ENCODE measurements around the gene PDZD7.

DNA sequence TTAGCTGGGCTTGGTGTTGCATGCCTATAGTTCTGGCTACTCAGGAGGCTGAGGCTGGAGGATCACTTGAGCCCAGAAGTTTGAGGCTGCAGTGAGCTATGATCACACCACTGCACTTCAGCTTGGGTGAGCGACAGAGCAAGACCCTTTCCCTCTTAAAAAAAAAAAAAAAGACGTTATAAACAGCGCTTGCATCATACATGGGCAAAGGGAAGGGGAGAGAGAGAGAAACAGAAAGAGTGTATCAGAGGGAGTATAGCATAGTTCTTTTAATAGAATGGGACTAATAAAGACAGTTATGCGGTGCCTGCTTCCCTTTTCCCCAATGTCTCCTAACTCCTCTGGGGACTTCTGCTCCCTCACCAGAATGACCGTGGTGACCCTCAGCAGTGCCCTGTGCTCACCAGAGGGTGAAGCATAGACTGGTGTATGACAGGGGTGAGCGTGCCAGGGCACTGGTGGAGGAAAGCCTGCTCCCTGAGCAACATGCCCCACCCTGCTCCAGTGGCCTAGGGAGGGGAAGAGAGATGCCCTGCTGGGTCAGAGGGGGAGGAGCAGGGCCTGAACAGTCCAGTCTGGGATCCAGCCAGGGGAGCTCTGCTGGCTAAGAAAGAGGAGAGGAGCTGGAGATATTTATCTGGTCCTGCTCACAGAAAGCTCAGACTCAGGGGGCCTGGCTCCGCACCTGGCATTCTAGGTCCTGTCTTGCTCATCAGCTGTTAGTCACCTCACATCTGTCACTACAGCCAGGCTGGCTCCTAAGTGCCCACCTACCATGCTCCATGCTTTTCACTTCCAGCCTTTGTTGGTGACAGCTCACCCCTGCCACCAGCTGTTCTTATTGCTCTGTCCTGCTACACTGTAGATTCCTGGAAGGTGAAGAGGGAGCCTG, 2.2 kb downstream of the PDZD7 start:
- TF ChIP-seq, protein P1, sequence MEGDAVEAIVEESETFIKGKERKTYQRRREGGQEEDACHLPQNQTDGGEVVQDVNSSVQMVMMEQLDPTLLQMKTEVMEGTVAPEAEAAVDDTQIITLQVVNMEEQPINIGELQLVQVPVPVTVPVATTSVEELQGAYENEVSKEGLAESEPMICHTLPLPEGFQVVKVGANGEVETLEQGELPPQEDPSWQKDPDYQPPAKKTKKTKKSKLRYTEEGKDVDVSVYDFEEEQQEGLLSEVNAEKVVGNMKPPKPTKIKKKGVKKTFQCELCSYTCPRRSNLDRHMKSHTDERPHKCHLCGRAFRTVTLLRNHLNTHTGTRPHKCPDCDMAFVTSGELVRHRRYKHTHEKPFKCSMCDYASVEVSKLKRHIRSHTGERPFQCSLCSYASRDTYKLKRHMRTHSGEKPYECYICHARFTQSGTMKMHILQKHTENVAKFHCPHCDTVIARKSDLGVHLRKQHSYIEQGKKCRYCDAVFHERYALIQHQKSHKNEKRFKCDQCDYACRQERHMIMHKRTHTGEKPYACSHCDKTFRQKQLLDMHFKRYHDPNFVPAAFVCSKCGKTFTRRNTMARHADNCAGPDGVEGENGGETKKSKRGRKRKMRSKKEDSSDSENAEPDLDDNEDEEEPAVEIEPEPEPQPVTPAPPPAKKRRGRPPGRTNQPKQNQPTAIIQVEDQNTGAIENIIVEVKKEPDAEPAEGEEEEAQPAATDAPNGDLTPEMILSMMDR (conservative IDR thresholded peaks at IDR 0.05), result no peak
- TF ChIP-seq ZFX (IDR thresholded peaks at IDR 0.05), result no peak
